Fibroblast of skin of left biceps (primary cell): Measurements from ENCODE around the gene LRCH3.
A peak's percentile ranks its signal among the peaks of the same experiment; 100 is the strongest.

ENCODE experiments used
- DNase-seq, 2 experiments: peaks; one replicate each; pipeline ENCODE4 v3.0.0-alpha.2; 2013; ENCODE audit warnings: low read depth in 2 of 2

LRCH3 gene

DNA sequence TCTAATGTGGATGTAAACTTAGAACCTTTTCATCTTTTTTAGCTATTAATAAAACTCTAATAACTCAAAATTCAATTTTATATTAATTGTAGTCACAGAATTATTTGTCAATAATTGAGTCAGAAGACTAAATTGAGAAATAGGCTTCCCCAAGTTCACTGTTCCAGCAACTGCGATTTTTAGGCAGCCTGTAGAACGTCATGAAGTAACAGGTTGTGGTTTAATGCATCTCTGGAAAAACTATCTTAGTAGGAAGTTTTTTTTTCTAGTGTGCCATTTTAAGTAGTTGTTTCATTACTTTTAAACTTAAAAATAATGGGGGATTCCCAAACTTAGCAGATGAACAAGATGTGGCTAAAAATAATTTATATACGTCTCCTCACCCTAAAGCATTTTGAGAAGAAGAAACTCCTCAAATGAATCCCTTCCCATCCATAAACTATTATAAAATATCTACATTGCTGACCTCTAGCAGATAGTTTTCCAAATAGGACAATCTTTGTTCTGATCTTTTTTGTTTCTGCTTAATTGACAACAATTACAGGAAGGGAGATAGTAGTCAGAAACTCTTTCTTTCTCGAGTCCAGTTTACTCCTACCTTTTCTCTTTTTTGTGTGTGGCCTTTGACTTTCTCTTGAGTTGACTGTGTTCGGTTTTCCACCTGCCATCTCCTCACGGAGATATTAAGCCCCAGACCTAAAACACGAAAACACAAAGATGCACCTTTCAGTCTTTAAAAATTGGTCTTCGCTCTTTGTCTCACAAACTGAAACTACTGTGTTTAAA, 43.1 kb downstream of the LRCH3 start:
- no peak for DNase-seq

DNA sequence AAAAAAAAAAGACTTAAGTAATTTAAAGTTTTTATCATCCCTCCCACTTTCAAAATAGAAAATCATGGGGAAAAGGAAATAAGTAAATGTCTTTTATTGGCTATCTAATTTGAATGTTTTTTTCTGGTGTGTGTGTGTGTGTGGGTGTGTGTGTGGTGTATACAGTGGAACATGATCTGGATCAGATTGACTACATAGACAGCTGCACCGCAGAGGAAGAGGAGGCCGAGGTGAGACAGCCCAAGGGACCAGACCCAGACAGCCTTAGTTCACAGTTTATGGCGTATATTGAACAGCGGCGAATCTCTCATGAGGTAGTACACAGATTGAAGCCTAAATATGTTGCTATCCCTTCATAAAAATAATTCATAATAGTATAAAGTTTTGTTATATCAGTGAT, 44.5 kb downstream of the LRCH3 start:
- no peak for DNase-seq

DNA sequence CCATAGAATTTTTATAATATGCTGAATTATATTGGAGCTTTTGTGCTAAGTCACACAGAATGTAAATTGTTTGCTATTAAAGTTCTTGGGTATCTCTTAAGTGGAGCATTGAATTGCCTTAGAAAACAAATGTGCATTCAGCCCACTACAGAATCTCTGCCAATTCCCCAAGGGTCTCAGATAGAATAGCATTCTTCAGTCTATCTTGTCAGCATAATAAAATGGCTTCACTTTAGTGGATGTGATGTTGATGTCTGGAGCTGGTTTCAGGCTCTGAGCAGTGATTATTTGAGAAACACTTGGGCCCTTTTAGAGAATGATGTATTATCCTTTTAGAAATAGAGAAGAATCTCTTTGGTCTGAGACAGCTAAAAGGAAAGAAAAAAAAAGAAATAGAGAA, 45.2 kb downstream of the LRCH3 start:
- DNase-seq = no peak

DNA sequence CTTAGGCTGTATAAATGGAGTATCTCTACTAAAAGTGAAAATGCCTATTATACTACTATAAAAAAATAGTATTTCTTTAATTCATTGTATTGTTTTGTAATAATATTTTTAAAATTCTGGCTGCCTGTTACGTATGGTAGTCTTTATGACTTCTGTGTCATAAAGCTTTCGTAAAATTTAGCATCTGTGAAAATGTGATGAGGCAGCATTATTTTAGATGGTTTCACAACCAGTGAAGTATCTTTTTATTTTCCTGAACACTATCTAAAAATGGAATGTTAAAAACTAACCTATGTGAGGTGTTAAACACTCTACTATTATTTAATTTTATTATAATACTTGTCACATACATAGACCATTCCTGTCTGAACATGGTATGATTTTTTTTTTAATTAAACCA, 46.2 kb downstream of the LRCH3 start:
- DNase-seq = no peak

DNA sequence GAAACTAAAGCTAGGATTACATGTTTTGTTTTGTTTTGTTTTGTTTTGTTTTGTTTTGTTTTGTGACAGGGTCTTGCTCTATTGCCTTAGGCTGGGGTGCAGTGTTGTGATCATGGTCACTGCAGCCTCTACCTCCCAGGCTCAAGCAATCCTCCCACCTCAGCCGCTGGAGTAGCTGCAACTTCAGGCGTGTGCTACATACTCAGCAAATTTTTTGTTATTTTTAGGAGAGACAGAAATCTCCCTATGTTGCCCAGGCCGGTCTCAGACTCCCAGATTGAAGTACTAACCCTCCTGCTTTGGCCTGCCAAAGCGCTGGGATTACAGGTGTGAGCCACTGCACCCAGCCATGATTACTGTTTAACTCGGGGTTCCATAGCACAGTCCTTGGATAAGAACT, 50.7 kb downstream of the LRCH3 start:
- no peak for DNase-seq

DNA sequence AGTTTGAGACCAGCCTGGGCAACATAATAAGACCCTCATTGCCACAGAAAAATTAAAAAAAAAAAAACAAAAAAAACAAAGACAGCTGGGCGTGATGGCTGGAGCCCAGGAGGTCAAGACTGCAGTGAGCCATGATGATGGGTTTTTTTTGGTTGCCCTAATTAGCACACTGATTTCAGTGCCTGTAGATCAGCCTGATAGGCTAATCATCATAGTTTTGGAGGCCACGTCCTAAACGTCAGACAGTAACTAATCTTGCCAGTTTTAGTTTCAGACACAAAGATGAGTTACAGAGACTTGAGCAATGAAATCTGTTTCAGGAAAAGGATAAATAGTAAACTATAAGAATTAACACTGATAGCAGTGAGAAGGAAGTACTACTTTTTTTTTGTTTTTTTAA, 55.4 kb downstream of the LRCH3 start:
- DNase-seq = no peak

DNA sequence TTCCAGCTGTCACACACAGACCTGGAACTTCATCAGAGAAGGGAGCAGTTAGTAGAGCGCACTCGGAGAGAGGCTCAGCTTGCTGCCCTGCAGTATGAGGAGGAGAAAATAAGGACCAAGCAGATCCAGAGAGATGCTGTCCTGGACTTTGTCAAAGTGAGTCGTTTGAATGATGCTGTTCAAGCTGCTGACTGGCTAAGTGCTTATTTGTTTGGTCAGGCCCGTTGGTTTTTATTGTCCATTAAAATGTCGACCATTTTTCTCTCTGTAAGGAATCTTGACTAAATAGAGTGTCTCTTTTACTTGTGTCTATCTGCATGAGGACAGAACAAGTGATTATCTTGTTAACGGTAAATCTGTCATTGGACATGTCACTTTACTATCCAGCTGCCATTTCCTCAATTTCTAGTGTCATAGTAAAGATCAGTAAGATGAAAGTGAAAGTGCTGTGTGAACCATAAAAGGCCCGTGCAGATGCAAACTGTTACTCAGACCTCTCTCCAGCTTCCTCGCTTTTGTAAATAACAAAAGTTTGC, 56.9 kb downstream of the LRCH3 start:
- DNase-seq = no peak

DNA sequence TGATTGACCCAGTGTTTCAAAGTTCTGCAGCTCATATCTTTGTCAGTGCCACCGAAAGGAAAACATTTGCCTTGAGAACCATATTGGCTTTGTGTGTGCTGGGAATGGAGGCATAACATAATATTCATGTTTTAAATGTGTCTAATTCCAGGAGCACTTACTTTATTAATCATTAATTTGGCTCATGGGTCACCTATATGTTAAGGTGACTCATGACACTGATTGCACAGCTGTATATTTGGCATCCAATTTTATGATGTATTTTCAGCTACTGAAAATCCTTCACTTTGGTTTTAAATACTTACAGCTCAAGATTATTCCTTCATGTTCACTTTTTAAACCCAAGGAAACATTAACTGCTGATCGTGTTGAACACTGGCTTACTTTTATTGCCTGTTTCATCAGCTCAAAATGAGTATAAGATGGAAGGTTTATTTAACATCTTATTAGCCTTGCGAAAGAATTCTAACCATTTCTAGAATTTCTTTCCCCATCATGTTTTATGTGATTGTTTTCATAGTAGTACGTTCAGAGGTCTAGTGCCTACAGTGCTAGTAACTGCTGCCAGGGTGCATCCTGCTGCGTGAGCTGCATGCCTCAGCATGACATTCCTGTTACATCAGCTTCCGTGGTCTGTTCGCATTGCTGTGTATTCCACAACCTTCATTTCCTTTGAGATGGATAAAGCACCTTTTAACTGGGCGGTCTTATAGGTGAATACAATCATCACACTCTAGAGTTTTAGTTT, 63.7 kb downstream of the LRCH3 start:
- DNase-seq = peak; percentile 92 to 94

DNA sequence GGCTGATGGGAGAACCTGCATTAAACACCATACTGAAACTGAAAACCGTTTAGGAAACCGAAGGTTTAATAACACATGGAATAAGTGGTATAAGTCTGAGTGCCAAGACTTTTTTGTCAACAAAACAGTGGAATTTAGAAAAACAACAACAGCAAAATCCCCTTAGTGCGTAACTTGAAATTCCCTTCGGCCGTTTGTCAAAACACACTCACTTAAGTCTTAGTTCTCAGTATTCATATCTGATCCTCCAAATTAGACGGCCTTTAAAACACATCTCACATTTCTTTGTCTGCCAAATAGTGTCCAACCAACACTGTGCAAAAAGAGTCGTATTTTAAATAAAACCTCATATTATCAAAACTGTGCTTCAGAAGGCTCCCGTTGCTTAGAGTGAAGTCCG, 64.5 kb downstream of the LRCH3 start:
- DNase-seq = no peak

DNA sequence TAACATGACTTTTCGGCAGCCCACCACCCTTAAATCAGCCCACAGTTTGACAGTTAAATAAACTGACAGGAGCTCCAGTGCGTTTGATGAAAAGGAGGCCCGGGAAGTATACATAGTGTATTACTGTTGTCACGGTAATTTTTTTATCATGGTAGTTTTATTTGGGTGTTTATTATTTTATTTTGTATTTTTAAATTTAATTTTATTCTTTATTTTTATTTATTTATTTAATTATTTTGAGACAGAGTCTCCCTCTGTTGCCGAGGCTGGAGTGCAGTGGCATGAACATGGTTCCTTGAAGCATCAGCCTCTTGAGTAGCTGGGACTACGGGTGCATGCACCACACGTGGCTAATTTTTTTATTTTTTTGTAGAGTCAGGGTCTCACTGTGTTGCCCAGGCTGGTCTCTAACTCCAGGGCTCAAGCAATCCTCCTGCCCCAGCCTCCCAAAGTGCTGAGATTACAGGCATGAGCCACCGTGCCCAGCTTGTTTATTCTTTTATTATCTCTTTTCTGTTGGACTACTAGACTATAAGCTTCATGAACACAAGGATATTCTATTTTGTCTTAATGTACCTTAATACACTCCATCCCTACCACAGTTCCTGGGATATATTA, 65.3 kb downstream of the LRCH3 start:
- no peak for DNase-seq

DNA sequence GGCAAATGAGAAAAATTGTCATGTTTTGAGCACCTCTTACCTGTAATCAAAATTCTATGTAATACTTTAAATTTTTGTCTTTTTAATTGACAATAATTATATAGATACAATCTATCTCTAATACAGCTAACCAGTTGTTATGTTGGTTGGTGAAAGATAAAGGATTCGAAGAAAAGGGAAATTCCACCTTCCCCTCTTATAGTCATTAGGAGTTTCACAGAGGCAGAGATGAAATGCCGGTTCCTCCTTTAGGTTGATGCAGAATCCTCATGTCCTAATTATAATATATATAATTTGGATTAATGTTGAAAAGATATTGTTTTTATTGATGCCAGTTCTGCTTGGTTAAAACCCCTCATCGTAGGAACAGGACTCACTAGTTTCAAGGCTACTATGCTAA, 67.1 kb downstream of the LRCH3 start:
- no peak for DNase-seq

DNA sequence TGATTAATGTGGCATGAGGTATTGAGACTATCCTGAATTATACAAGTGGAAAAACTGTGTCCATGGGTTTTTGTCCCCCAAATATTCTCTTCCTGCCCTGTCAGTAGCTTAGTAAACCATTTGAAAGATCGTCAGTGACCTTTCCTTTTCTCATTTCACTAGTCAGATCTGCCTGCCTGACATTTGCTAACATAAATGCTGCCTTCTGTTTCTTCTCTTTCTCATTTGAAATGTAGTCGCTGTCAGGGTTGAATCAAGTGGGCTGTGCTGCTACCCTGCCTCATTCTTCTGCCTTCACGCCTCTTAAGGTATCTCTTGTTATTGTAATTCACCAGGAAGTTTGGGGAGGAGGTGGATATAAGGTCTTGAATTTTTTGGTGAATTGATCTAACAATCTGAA, 67.5 kb downstream of the LRCH3 start:
- no peak for DNase-seq

DNA sequence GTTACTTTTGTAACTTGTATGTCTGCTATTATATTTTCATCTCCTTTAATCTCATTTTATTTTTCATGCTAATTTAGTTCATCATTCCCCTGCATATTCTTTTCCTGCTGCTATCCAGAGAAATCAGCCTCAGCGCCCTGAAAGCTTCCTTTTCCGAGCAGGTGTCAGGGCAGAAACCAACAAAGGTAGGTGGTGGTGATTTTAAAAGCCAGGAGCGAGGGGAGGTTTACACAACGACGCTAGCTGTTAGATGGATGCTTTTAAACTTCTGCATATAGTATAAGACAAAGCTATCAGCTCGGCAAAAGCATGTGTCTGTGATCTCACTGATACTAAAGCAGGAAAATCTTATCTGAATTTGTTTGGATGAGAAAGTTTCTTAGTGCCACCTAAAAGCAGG, 75.0 kb downstream of the LRCH3 start:
- DNase-seq = no peak

DNA sequence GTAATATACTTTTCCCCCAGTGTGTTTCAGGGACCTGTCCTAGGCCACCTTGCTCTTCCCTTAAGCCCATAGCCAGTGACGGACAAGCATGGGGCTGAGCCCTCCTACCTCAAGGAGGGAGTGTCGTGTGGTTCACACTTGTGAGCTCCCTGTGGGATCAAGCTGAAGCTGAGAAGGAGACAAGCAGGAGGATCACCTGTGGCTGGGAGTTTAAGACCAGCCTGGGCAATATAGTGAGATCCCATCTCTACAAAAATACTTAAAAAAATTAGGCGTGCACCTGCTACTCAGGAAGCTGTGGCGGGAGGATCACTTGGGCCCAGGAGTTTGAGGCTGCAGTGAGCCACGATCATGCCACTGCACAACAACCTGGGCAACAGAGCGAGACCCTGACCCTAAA, 82.3 kb downstream of the LRCH3 start:
- DNase-seq = no peak

DNA sequence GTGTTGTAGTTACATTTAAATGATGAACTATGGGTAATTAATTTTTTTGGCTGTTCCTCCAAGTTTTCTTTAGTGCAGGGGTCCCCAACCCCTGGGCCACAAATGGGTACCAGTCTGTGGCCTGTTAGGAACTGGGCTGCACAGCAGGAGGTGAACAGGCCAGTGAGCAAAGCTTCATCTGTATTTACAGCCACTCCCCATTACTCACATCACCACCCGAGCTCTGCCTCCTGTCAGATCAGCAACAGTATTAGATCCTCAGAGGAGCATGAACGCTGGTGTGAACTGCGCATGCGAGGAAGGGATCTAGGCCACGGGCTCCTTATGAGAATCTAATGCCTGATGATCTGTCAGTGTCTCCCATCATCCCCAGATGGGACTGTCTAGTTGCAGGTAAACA, 83.0 kb downstream of the LRCH3 start:
- DNase-seq = no peak

DNA sequence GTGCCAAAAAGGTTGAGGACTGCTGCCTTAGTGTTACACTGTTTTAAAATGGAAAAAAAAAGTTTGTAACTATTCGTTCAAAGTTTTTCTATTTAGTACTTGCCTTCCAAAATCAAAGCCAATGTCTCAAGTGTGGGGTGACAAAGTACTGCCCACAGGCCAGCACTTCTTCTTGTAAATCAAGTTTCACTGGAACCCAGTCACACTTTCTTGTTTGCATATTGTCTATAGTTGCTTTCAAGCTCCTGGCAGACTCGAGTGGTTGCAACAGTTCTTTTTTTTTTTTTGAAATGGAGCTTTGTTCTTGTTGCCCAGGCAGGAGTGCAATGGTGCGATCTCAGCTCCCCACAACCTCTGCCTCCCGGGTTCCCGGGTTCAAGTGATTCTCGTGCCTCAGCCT, 83.6 kb downstream of the LRCH3 start:
- DNase-seq = no peak

DNA sequence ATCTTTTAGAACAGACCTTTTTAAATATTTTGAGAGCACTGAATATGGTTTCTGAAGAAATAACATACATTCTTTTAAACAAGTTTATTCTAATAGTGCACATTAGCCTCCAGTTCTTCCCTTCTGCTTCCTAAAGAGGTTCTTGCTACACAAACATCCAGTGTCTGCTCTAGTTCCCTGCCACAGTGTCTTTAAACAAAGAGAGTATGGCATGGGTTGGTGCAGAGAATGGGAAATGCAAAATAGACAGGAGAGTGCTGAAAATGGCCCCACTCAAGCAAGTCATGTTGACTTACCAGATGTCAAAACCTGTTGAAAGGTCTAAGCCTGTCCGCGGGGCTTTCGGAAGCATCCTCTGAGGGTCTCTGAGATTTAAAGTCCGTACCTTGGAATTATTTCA, 86.8 kb downstream of the LRCH3 start:
- no peak for DNase-seq

DNA sequence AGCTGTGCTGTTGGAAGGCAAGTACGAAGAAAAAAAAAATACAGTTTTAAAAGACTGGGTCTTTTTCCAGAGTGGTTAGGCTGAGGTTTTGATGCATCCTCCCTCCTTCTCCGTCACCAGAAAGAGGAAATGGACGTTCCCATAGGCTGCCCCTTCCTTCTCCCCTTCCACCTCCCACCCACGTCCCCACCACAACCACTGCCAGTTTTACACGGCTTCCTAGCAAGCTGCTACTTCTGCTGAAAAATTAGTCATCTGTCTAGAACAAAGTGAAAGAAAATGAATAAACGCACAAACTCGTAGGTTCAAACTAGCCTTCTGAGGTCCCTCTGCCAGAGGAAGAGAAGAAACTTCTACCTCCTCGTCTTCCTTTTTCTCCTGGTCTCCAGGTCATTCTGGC, 87.4 kb downstream of the LRCH3 start:
- no peak for DNase-seq

DNA sequence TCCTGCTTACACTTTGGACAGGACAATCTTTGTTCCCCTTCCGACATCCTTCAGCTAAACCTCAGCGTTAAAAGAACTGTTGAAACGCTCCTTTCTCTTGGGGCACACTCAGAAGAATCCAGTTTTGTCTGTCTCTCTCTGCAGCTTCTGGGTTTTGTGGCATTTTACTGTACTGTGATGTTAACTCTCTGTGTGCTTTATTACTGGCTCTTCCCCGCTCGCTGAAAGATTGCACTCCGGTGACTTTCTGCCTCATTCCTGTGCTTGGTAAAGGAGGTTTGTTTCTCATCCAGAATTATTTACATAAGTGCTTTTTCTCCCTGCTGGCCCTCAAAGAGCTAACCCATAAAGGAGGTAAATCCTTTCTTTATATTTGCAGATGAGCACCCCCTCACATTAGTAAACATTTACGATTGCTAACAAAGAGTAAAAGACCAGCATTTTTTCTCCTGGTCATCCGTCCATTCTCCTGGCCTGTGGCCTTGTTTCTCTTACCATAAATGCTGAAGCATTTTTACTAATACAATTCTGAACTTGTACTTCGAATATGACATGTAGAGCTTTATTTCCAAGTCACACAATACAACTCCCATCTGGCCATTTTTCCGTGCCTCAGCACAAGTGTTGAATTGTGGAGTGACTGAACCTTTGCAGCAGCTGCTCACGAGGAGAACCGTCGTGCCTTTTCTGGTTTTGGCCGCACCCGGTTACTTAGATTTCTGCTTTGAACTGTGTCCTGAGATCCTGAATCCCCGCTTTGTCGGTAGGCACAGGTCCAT, 89.6 kb downstream of the LRCH3 start:
- no peak for DNase-seq

DNA sequence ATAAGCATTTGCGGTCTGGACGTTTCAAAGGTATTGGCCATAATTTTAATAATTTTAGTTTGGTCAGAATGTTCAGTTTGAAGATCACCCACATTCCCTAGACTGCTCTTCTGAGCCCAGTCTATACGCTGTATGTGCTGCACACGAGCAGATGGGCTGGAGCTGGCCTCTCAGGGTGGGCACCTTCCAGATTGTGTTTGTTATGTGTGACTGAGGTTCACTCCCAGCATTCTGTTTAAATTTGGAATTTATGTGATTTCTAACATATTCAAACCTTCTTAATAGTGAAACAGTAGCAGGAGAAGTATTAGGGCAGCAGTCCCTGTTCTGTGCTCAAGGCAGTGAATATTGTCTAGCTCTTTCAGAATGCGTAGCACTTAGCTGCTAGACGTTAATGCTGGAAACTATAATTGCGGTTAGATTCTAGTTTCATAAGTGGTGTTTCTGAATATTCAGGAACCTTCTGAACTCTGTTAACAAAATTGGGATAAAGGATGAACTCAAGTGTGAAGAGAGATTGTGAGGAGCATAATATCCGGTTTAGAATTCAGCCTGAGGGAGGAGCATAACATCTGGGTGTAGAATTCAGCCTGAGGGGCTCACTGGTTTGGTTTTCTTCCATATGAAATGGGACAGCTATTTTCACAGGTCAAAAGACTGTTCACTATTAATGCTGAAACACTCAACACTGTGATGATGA, 90.4 kb downstream of the LRCH3 start:
- no peak for DNase-seq

DNA sequence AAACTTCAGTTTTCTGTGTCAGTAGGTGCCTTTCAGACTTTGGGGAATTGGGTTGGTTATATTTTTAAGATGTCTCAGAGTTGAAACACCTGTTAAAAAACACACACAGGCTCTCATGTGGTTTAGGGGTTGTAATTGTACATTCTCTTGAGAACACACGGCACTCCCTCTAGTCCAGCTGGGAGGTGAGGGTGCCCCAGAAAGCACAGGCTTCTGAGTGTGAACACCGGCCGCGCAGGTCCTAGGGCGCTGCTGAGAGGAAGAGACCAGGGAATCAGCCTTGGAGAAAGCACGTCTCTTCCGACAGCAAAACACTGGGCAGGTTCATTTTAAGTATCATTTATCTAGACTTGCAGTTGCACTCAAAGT, 90.9 kb downstream of the LRCH3 start:
- no peak for DNase-seq

DNA sequence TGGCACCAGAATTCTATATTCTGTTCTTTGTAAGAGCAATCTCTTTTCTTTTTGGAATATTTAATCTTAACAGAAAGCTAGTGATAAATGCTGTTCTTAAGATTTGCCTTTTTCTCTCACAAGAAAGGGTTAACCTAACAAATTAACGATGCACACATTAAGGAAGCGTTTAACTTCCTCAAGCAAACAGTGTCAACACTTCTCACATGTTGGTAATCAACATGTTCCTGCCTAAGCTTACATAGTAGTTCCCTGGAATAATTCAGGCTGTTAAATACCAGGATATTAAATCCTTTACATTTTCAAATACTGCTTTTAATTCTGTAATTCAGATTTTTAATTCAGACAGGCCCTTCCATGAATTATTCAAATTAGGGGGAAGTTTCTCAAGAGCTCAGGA, 91.5 kb downstream of the LRCH3 start:
- DNase-seq = no peak
